ENCODE data around the gene KRTAP9-6. TPM values are rescaled to one million over a fixed set of nuclear protein-coding genes. Genes with fewer than 3 reads are reported as not detected.

The KRTAP9-6 gene
- total RNA-seq, 1 donor, result not detected

DNA sequence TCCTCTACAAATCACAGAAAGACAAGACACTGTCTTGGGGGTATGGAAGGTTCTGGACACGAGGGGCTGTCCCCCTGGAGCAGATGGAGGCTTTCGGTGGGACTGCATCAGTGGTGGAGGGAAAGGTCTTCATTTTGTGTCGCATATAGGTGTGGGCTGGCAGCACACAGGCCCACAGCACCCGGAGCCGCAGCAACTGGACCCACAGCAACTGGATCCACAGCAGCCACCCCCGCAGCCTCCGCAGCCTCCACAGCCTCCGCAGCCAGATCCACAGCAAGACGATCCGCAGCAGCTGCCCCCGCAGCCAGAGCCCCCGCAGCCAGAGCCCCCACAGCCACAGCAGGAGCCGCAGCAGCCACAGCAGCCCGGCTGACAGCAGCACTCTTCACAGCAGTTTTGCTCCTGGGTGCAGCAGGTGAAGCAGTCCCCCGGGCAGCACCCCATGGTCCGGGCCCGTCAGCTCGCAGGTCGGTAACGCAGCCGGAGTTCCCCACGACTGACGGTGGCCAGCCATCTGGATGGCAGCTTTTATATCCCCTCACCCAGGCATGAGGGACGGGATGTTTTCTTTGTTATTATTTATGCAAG, 50.1 kb downstream of the KRTAP9-6 start, which contains the start of gene KRTAP17-1:
TSS of gene KRTAP17-1 (minus strand) at position 507 of the 591 bp plus-strand sequence. CDS start at position 447, 60 bp downstream.
- H3K4me3 ChIP-seq (ENCODE audit: low read depth, low read length), result no peak within 1 kb of the TSS
- DNase-seq (ENCODE audit: low read depth), result no peak
- TF ChIP-seq, protein P1, sequence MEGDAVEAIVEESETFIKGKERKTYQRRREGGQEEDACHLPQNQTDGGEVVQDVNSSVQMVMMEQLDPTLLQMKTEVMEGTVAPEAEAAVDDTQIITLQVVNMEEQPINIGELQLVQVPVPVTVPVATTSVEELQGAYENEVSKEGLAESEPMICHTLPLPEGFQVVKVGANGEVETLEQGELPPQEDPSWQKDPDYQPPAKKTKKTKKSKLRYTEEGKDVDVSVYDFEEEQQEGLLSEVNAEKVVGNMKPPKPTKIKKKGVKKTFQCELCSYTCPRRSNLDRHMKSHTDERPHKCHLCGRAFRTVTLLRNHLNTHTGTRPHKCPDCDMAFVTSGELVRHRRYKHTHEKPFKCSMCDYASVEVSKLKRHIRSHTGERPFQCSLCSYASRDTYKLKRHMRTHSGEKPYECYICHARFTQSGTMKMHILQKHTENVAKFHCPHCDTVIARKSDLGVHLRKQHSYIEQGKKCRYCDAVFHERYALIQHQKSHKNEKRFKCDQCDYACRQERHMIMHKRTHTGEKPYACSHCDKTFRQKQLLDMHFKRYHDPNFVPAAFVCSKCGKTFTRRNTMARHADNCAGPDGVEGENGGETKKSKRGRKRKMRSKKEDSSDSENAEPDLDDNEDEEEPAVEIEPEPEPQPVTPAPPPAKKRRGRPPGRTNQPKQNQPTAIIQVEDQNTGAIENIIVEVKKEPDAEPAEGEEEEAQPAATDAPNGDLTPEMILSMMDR (IDR thresholded peaks at IDR 0.05; ENCODE audit: insufficient read depth, low read depth, low read length), result no peak

Small RNA genes within 50 kb of the gene (small RNA-seq; reads per million reads assigned to genes)
- gene KRTAP9-10P, result not detected

Other genes with a start within 250 kb of the KRTAP9-6 start
- 11.0 and 16.4 TPM in 2 replicates for gene KRTAP1-5, start 238.2 kb upstream of the KRTAP9-6 start, total RNA-seq
- gene KRTAP1-4, start 235.2 kb upstream of the KRTAP9-6 start, total RNA-seq, result not detected in 2 replicates
- gene KRTAP1-3, start 230.5 kb upstream of the KRTAP9-6 start, total RNA-seq, result not detected in 2 replicates
- gene KRTAP1-1, start 223.9 kb upstream of the KRTAP9-6 start, total RNA-seq, result not detected in 2 replicates
- gene KRTAP2-1, start 218.1 kb upstream of the KRTAP9-6 start, total RNA-seq, result not detected in 2 replicates
- gene KRTAP2-2, start 210.1 kb upstream of the KRTAP9-6 start, total RNA-seq, result not detected in 2 replicates
- gene KRTAP2-3, start 205.3 kb upstream of the KRTAP9-6 start, total RNA-seq, result 0.32 TPM in 1 of 2 replicates, not detected in the other
- not detected in 2 replicates for gene KRTAP2-4, start 199.5 kb upstream of the KRTAP9-6 start, total RNA-seq
- gene KRTAP4-7, start 181.2 kb upstream of the KRTAP9-6 start, total RNA-seq, result not detected in 2 replicates
- not detected in 2 replicates for gene KRTAP4-8, start 167.2 kb upstream of the KRTAP9-6 start, total RNA-seq
- gene KRTAP4-16, start 163.2 kb upstream of the KRTAP9-6 start, total RNA-seq, result not detected in 2 replicates
- gene KRTAP4-9, start 160.0 kb upstream of the KRTAP9-6 start, total RNA-seq, result not detected in 2 replicates
- not detected in 2 replicates for gene KRTAP4-11, start 147.0 kb upstream of the KRTAP9-6 start, total RNA-seq
- gene KRTAP4-12, start 141.2 kb upstream of the KRTAP9-6 start, total RNA-seq, result not detected in 2 replicates
- not detected in 2 replicates for gene KRTAP4-6, start 124.8 kb upstream of the KRTAP9-6 start, total RNA-seq
- gene KRTAP4-5, start 115.6 kb upstream of the KRTAP9-6 start, total RNA-seq, result not detected in 2 replicates
- not detected in 2 replicates for gene KRTAP4-4, start 104.6 kb upstream of the KRTAP9-6 start, total RNA-seq
- not detected in 2 replicates for gene KRTAP4-3, start 97.2 kb upstream of the KRTAP9-6 start, total RNA-seq
- not detected in 2 replicates for gene KRTAP4-2, start 87.2 kb upstream of the KRTAP9-6 start, total RNA-seq
- not detected in 2 replicates for gene KRTAP4-1, start 80.5 kb upstream of the KRTAP9-6 start, total RNA-seq
- not detected in 2 replicates for gene KRTAP9-1, start 75.5 kb upstream of the KRTAP9-6 start, total RNA-seq
- gene KRTAP9-2, start 38.7 kb upstream of the KRTAP9-6 start, total RNA-seq, result not detected in 2 replicates
- not detected in 2 replicates for gene KRTAP9-3, start 32.9 kb upstream of the KRTAP9-6 start, total RNA-seq
- gene KRTAP9-8, start 27.4 kb upstream of the KRTAP9-6 start, total RNA-seq, result not detected in 2 replicates
- not detected in 2 replicates for gene KRTAP9-4, start 15.7 kb upstream of the KRTAP9-6 start, total RNA-seq
- gene KRTAP9-9, start 10.0 kb upstream of the KRTAP9-6 start, total RNA-seq, result not detected in 2 replicates
- gene KRTAP9-7, start 10.3 kb downstream of the KRTAP9-6 start, total RNA-seq, result not detected in 2 replicates
- not detected in 2 replicates for gene KRTAP29-1, start 37.5 kb downstream of the KRTAP9-6 start, total RNA-seq
- gene KRTAP16-1, start 43.9 kb downstream of the KRTAP9-6 start, total RNA-seq, result not detected in 2 replicates
- gene KRTAP17-1, start 50.3 kb downstream of the KRTAP9-6 start, total RNA-seq, result not detected in 2 replicates
- not detected in 2 replicates for gene KRT33A, start 85.5 kb downstream of the KRTAP9-6 start, total RNA-seq
- under 0.01 and 0.32 TPM in 2 replicates for gene KRT33B, start 104.4 kb downstream of the KRTAP9-6 start, total RNA-seq
- 26.7 and 28.9 TPM in 2 replicates for gene KRT34, start 116.9 kb downstream of the KRTAP9-6 start, total RNA-seq
- not detected in 2 replicates for gene KRT31, start 132.2 kb downstream of the KRTAP9-6 start, total RNA-seq
- not detected in 2 replicates for gene KRT37, start 159.2 kb downstream of the KRTAP9-6 start, total RNA-seq
- under 0.01 TPM in 1 of 2 replicates, not detected in the other for gene KRT38, start 175.6 kb downstream of the KRTAP9-6 start, total RNA-seq
- not detected in 2 replicates for gene KRT32, start 202.0 kb downstream of the KRTAP9-6 start, total RNA-seq
- not detected in 2 replicates for gene KRT35, start 215.8 kb downstream of the KRTAP9-6 start, total RNA-seq
- gene KRT36, start 224.5 kb downstream of the KRTAP9-6 start, total RNA-seq, result under 0.01 TPM in 2 replicates
- not detected in 2 replicates for gene KRT13, start 240.2 kb downstream of the KRTAP9-6 start, total RNA-seq